Activated gamma-delta T cell treated with anti-CD3 and anti-CD28 coated beads, Interleukin-2, amount 50 U/mL, for 16 hours (primary cell): ENCODE results near the gene CCDC15.

Experiments used
- DNase-seq: peaks from one replicate; pipeline ENCODE4 v3.0.0-alpha.2; 2020; ENCODE audit warnings: low read depth

The CCDC15 gene

DNA sequence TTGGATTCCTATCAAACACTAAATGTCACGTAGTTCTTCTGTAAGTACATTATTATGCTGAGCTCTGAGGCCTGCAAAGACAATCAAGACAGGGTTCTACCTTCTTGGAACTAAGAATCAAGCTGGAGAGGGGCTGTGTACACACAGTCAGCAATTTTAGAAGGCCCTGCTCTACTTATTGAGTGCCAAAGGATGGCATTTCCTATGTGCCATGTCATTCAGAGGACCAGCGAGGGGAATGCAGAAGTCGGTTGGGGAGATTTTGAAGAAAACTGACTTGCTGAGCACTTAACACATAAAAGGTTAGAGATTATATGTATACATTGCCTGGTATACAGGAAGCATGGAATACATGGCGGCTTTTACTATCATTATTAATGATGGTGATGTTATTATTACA lies 114.4 kb downstream of the CCDC15 start:
- DNase-seq = no peak

DNA sequence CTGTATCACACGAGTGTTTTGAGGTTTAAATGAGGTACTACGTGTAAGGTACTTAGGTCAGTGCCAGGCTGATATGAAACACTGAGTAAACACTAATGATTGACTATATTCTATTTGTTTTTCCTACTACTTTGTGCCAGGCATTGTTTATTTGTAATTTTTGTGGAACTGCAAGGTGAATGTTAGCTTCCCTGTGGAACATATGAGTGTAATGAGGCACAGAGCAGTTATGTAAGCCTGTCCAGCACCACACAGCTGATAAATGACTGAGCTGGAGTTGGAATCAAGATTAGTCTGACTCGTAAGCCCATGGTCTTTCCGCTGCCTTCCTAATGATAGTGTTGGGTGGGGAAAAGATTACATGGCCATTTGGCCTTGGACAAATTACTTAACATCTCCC lies 115.0 kb downstream of the CCDC15 start:
- DNase-seq = no peak

DNA sequence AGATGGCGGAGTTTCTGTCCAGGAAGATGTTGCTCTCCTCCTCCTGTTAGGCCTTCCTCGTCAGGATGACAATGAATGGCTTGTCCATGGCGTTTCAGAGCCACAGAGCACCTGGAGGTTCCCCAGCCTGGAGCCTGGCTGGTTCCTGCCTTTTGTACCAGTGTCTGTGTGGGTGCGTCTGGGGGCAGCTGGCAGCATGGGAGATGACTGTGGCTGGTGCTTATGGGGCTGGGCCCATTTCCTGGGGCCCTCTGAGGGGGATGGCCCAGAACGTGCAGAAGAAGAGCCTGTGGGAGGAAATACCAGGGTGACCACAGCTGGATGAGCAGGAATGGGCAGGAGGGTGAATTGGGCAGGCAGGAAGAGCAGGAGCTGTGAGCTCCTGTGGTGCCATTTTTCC lies 115.8 kb downstream of the CCDC15 start:
- DNase-seq = no peak

DNA sequence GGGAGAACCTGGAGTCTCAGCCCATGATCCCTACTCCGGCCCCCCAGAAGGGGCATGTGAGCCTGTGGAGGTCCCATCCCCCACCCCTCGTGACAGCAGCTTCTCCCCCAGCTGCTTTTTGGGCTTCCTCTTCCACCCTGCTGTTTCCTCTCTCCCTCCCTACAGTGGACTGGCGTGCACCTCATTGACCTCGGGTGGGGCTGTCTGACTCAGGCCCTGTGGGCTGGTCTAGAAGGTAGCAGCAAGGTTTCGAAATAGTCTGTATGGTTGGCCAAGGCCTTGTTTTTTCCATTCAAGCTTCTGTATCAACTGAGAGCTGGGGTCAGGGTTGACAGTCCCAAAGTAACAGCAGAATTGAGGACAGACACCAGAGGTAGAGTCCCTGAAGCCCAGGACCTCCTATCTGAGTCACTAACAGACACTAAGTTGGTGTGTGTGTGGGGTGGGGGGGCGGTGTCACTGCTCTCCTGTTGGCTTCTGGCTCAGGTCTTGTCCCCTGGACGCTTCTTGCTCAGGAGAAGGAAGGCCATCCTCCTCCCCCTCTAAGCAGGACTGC lies 116.8 kb downstream of the CCDC15 start:
- no peak for DNase-seq

DNA sequence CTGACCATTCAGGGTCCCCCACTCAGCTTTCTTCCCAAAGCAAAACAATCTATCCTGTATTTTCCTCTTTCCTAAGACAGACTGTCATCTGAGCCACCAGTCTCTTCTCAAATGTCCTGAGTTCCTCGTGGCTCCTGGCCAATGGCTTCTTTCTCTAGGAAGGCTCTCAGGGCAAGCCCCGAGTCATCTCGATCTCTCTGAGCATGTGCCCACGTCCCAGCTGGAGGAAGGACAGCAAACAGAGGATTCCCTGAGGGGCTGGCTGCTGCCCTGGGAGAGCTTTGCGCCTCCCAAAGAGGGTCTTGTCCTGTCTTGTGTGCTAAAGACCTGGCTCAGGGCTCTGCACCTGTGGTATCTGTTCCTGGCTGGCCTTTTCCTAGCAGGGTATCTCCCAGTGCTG lies 117.4 kb downstream of the CCDC15 start:
- DNase-seq = no peak

DNA sequence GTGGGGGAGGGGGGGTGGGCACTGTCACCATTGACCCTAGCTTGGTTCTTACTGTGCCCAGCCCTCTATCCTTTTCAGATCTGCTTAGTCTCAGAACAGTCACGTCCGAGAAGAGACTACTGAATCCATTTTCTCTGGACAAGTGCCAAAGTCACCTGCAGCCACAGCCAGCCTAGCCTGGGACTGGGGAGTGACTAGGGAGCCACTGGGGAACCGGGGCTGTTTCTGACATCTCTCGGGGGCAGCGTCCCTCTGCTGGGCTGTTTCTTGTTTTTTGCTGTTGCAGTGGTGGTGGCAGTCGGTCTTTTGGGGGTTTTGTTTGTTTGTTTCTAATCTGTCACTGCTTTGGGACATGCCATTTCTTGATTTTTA lies 117.8 kb downstream of the CCDC15 start:
- no peak for DNase-seq

DNA sequence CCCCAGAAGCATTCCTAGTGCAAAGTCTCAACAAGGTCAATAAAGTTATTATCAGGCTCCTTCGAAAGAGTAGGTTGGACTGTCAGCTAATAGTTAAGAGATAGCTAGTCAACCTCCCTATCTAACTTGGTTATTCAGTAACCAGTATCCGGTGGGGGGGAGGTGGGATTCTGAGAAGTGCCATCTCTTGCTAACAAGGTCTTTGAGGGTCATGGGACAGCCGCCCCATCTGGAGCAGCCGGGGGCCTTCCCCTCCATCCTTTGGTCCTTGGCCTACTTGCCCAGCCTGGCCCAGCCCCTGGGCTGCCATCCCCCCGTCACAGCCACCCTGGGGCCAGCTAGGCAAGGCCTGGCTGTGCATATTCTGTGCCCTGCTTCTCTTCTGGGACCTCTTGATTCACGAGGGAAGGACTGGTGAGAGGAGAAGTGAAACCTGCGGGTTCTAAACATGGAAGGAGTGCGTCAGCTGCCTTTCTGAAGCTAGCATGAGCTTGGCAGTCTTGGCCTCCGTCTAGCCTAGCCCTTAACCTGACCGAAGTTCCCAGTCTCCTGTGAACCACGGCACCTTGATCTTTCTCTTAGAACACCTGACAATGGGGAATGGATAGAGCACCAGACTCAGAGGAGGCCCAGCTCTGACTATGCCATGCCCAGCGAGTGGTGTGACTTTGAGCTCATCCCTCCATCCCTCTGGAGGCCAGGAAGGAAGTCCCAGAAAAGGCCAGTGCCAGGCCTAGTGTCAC lies 118.4 kb downstream of the CCDC15 start:
- no peak for DNase-seq

DNA sequence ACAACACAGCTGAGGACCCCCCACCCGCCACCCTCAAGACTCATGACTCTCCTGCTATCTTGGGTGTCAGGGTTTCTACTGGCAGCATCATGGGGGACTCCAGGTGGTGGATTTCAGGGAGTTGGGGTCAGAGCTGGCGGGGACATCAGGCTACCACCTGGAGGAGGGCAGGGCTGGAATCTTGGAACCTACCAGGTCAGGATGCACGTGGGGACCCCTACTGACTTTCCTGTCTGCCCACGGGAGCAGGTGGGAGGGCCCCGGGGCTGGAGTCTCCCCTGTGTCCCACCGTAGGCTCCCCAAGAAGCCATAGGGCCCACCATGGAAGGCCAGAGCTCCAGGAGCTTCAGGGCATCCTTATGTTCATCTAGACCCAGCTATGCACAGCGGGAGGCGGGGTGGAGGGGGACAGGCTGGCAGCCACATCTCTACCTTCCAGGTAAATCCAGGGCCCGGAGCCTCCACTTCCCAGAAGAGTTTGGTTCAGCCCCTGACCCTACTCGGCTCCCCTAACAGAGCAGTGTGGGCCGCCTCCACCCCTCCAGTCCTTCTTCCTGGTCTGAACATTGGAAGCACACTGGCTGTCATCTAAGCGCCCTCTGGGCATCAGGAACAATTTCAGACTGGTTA lies 119.1 kb downstream of the CCDC15 start:
- DNase-seq = no peak

DNA sequence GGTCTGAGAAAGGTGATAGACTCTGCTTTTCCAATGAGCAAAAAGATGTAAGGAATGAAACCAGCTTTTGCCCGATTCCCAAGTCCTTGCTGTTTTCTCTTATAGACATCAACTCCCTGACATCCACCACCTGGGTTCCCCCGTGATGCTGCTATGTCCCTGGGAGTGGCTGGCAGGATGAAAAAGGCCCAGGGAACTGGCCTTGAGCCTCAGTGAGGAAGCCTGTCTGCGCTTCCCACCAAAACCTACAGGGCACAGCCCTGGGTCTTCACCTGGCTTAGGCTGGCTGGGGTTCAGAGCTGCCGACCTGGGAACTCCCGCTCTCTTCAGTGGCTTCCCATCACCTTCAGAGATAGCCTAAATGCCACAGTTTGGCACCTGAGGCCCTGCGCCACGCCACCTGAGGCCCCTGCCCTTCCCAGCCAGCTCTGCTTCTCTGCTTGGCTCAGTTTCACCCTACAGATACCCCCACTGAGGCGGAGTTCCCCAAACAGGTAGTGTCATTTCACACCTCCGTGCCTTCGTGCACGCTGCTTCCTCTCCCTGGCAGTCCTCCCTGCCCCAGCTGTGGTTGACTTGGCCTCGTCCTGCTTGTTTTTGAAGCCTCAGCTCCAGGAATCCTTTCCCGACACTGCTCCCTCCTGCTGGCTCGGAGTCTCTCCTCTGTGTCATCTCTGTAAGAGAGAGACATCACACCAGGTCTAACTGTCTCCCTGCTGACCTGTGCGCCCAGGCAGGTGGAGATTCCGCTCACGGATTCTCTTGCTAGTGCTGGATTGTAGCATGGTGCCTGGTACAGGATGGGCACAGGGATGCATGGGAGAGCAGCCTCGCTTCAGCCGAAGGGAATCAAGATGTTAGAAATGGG lies 119.8 kb downstream of the CCDC15 start:
- no peak for DNase-seq

DNA sequence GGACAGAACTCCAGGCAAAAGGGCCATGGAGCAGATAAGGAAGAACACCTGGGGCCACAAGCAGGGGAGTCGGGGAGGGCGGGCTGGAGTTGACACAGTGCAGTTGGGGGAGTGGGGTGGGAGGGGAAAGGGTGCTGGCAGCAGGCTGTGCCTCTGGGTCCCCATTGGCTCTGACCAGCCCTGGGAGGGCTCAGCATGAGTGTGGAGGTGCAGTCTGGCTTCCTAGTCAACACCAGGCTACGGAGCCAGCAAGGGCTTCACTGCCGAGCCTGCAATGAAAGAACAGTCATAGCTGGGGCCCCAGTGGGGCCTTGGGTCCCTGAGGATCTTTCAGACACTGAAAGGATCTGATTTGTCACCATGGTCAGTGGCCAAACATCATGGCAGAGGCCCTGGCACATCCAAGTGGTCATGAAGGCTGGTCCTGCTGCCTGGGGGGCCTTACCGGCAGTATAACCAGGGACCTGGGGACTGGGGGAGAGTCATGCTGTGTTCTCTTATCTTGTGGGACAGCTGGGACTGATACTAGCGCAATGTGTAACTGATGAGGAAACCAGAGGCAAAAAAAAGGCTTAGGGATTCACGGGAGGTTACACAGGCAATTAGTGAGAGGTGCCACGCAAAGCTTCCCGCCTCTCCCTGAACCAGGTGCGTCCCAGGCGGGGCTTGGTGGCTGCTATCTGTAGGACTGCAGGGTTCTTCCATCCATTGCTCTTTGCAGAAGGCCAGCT lies 120.7 kb downstream of the CCDC15 start:
- no peak for DNase-seq

DNA sequence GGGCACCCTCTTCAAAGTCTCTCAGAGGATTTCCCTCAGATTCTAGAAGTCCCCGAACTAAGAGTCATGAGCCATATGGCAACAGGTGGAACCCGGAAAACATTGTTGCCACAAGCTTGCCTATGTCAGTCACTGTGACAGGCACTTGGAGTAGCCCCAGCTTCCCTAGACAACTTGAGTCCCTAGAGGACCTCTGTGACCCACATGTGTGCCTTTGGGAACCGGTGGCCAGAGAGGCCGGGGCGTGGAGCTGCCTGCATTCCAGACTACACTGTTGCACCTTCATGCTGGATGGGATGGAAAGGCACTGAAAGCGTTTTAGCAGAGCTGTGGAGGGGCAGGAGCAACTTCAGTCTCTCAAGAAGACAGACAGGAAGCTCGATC lies 121.2 kb downstream of the CCDC15 start:
- DNase-seq = no peak

DNA sequence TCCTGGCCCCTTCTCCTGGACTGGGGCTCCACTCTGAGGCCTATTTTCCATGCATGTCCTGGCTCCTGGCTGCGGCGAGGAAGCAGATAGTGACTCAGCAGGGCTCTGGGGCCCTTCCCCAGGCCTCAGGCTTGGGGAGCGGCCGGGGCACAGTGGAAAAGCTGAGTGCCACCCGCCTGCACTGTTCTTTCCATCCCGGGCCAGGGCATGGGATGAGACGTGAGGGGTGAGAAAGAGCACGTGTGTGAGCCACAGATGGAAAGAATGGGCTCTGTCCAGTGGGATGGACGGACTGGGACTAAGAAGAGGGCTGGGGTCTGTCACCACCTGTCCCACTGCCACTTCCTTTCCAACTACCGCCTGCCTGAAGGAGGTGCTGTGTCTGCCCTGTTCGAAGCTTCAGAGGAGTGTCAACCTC lies 121.9 kb downstream of the CCDC15 start:
- DNase-seq = no peak

DNA sequence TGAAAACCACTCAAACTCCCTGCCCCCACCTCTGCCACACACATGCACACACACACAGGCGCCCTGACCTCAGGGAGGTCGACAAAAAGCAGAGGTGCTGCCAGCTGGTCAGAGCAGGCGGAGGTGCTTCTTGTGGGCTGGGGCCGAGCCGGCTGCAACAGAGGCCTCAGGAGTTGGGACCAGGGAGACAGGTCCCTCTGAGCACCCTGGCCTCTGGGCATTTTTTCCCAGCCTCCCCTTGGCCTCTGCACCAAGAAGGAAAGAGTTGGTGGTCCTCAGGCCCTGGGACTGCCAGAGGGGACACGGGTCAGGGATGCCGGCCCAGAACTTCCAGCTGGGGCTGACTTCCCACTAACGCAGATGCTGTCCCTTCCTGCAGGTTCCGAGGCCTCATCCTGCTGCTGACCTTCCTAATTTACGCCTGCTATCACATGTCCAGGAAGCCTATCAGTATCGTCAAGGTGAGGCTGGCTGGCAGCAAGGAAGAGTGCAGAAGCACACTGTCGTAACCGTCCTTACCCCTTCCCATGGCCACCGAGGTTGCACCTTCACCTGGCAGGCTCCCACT lies 122.5 kb downstream of the CCDC15 start:
- DNase-seq = no peak

DNA sequence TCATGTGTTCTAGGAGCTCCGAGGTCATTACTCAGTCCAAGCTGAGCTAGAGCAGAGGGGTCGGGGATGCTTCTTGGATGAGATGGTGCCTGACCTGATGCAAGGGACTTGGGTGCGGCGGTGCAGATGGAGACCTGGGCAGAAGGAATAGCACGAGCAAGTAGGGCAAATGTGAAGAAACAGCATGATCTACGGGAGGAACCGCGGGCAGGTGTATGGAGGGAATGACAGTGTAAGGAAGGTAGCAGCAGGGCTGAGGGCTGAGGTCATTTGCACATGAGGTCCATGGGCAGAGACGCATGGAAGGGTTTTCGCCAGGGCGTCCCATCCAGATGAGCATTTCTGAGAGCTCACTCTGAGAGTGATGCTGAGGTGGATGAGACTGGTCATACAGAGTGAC lies 124.0 kb downstream of the CCDC15 start:
- DNase-seq = no peak

DNA sequence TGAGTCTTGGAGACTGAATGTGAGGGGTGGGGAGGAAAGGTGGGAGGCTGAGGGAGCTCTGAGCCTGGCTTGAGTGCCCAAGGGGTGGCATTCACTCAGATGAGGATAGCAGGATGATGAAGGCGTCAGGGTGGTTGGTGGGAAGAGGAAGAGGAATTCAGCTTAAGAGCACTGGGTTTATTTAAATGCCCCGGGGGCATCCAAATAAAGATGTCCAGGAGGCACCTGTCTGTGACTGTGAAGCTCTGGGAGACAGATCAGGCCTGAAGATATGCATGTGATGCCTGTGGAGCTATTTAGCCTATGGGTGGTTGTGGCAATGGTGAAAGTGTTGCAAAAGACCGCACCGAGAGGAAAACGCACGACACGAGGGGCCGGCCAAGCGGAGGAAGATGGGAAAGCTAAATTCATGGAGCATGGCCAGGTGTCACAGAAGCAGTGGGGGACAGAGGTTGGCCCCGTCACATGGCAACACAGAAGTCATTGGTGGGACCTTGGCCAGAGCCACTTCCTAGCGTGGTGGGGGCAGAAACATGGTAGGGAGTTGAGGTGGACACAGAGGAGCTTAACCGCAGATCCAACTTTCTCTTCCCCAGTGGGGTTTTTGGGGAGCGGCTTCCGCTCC lies 124.6 kb downstream of the CCDC15 start:
- no peak for DNase-seq

DNA sequence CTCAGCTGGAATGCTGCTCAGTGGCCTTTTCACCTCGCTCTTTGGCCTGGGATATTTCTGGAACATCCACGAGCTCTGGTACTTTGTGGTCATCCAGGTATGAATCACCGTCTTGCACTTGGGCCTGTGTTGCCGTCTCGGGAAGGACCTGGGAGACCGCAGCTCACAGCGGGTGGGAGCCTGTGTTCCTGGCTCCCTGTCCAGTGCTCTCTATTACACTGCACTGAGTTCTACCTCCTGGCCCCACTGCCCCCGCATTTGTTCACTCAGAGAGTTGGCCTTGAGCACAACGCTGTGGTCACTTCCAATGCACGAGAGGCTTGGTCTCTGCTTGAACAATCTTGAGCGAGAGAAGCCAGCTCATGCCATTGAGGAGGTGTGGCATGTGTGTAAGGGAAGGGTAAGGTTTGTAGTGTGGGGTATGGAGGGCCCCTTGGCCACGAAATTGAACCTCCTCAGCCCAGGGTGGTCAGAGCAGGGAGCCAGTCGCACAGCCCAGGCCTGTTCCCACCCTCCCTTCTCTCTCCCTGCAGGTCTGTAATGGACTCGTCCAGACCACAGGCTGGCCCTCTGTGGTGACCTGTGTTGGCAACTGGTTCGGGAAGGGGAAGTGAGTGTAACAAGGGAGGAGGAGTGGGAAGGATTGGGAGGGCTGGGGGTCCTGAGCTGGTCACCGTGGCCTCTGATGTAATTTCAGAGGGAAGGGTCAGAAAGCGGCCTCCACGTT lies 125.3 kb downstream of the CCDC15 start:
- no peak for DNase-seq

DNA sequence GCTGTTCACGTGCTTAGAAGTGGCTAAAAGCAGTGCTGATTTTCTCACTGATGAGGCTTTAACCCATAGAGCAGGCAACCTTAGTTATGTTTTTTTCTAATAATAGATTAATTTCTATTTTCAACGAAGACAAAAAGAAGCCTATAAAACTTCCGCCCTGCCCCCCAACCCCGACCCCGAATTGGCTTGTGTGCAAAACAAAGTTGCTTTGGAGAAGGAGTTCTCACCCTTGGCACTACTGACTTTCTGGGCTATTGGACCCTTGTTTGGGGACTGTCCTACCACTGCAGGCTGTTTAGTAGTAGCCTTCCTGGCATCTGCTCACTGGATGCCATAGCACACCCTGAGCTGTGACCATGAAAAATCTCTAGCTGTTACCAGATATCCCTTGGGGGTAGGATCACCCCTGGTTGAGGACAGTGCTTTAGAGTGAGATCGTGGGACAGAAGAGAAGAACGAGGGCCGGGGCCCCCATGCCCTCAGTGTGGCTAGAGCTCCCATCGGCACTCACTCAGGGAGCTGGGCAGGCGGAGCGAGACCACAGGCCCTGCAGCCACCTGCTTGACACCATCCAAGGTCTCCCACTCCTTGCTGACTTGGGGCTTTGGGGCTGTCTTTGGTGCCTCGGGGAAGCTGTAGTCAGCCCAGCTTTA lies 126.0 kb downstream of the CCDC15 start:
- no peak for DNase-seq

DNA sequence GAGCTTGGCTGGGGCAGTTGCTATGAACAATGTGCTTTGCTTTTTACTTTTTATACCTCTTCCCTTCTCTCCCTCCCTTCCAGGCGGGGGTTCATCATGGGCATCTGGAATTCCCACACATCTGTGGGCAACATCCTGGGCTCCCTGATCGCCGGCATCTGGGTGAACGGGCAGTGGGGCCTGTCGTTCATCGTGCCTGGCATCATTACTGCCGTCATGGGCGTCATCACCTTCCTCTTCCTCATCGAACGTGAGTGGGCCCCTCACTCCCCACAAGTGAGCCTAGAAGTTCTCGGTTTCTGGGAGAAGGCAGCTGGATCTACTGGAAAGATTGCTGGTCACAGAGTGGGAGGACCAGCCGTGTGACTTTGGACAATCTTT lies 126.5 kb downstream of the CCDC15 start:
- DNase-seq = no peak

DNA sequence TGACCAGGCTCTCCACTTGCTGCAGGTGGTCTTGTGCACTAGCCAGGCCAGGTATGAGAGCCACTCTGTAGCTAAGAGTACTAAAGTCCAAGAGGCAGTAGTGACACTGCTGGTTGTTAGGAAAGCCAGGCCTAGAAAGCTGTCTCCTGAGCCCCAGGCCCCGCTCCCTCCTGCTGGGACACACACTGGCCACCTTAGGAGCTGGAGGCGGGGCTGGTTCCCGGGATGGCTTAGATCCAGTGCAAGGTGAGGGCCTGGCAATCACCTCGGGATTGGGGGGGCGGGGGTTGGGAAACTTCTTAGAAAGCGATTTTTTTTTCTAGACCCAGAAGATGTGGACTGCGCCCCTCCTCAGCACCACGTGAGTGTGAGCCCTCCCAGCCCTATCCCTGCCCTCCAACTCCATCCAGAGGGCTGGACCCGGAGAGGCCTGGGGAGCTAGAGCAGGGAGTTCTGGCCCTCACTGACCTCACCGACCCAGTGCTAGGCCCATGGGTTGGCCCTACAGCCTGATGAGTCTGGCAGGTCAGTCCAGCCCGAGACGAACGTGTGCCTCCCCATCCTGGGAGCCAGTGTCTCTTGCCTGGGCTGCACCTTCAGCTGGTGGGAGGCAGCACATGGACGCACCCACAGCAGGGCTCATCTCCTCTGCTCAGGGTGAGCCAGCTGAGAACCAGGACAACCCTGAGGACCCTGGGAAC lies 127.2 kb downstream of the CCDC15 start:
- DNase-seq = no peak

DNA sequence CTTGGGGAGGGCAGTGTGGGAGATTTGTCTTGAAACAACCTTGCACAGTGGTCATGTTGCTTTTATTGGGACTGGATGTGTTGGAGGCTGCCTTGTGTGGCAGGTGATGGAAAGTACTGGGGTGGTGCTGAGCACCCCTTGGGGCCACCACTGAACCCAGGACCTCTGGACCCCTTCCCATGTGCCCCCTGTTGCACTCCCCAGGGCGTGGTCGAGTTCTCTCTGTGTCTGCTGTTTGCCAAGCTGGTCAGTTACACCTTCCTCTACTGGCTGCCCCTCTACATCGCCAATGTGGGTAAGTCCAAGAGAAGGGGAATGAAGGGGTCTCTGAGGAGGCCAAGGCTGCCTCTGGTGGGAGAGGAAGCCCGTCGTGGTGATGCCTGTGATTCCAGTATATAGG lies 128.0 kb downstream of the CCDC15 start:
- DNase-seq = no peak
